SK-N-MC (cell line): ENCODE results near the gene YIPF2.

ENCODE experiments used
- EZH2 ChIP-seq: fragments of 200-600 bp; sonication (generic); IDR thresholded peaks from one replicate; pipeline ENCODE4 v1.6.1; 2017; ENCODE audit warnings: antibody characterized with exemption
- FOXP2 ChIP-seq: optimal IDR thresholded peaks from 2 replicates; pipeline ENCODE3; 2011; ENCODE audit warnings: mild to moderate bottlenecking, moderate library complexity; ENCODE audit not compliant: insufficient read depth; ENCODE audit errors: extremely low read length, control extremely low read depth
- POLR2AphosphoS5 ChIP-seq: IDR thresholded peaks from 2 replicates; pipeline ENCODE4 v1.6.1; 2012; ENCODE audit warnings: mild to moderate bottlenecking, low read depth, low read length, borderline replicate concordance

DNA sequence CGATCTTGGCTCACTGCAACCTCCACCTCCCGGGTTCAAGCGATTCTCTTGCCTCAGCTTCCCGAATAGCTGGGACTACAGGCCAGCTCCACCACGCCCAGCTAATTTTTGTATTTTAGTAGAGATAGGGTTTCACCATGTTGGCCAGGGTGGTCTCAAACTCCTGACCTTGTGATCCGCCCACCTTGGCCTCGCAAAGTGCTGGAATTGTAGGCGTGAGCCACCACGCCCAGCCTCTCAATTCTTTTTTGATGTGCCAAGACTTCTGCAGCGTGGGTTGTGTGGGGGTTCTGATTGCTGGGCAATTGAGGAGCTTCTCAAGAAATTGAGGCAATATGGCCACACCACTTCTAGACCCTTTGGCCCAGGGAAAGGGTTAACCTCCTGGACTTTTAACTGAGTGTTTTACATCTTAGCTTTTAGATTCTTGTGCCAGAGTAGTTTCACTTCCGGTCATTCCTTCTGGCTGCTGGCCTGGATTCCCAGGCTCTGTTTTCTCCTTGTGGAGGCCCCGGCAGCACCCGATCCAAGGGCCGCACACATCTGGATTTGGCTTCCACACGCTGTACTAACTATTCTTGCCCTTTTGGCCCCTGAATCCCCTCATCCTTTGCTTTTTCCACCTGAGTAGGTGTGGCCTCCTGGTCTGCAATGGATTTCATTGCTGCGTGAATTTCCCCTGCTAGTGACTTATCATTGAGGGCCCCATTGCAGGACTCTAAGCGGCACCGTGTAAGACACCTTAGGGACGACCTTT is 47.1 kb upstream of the YIPF2 start:
- no peak for TF ChIP-seq POLR2AphosphoS5
- TF ChIP-seq EZH2 = no peak
- TF ChIP-seq FOXP2 = no peak
